HEK293 (cell line): Measurements from ENCODE around the gene TCIRG1.
A peak's percentile ranks its signal among the peaks of the same experiment; 100 is the strongest.

Source experiments
- CTCF ChIA-PET: fragments of 350-600 bp; formaldehyde crosslinking; extraction: SDS; loops from one replicate; lab custom pipeline; 2021; ENCODE audit warnings: antibody characterized with exemption; lab: Yijun Ruan, JAX
- POLR2A ChIA-PET: fragments of 300-600 bp; formaldehyde crosslinking; extraction: SDS; loops from one replicate; lab custom pipeline; 2020; ENCODE audit warnings: antibody characterized with exemption, inconsistent platforms; lab: Yijun Ruan, JAX
- H3K27ac ChIP-seq: fragments of 200-500 bp; sonication (Bioruptor generic); 2 replicates; pipeline ENCODE4 v1.5.1; 2014; ENCODE audit warnings: low read depth, low read length, control low read depth, inconsistent platforms; ENCODE audit errors: extremely low read depth
- H3K36me3 ChIP-seq, 2 experiments: fragments of 200-500 bp in 1 of 2; sonication (Bioruptor generic) in 1 of 2; 1 replicate in 1 of 2; 2 replicates in 1 of 2; pipeline ENCODE4 v1.5.1; 2014 to 2017; ENCODE audit warnings: inconsistent platforms in 2 of 2, low read length in 2 of 2; ENCODE audit not compliant: control insufficient read depth in 2 of 2, insufficient read depth in 1 of 2
- H3K4me1 ChIP-seq: fragments of 200-500 bp; sonication (Bioruptor generic); 2 replicates; pipeline ENCODE4 v1.5.1; 2014; ENCODE audit warnings: mild to moderate bottlenecking, low read length, inconsistent platforms; ENCODE audit not compliant: control insufficient read depth, insufficient read depth
- H3K4me3 ChIP-seq: 2 replicates; pipeline ENCODE4 v1.5.1; 2011; ENCODE audit warnings: low read depth, mild to moderate bottlenecking, control low read depth, low read length, moderate library complexity
- H3K9me3 ChIP-seq: fragments of 200-500 bp; sonication (Bioruptor generic); 2 replicates; pipeline ENCODE4 v1.5.1; 2014; ENCODE audit warnings: low read depth, low read length, inconsistent platforms; ENCODE audit not compliant: control insufficient read depth, insufficient read depth
- ELK4 ChIP-seq: IDR thresholded peaks from 2 replicates; pipeline ENCODE4 v1.6.1; 2011; ENCODE audit warnings: mild to moderate bottlenecking, low read depth, low read length, borderline replicate concordance
- GLIS1 ChIP-seq: fragments of 450-650 bp; formaldehyde crosslinking; IDR thresholded peaks from 2 replicates; pipeline ENCODE4 v1.5.1; 2016; ENCODE audit warnings: missing biosample characterization, missing genetic modification characterization
- KLF1 ChIP-seq: fragments of 450-650 bp; formaldehyde crosslinking; IDR thresholded peaks from 2 replicates; pipeline ENCODE4 v1.5.1; 2016; ENCODE audit warnings: missing biosample characterization, missing genetic modification characterization
- MYNN ChIP-seq: fragments of 450-650 bp; formaldehyde crosslinking; IDR thresholded peaks from 2 replicates; pipeline ENCODE4 v1.5.1; 2016; ENCODE audit warnings: missing biosample characterization, missing genetic modification characterization, borderline replicate concordance
- PATZ1 ChIP-seq: fragments of 450-650 bp; formaldehyde crosslinking; IDR thresholded peaks from 2 replicates; pipeline ENCODE4 v1.5.1; 2016; ENCODE audit warnings: missing biosample characterization, missing genetic modification characterization
- RBAK ChIP-seq: fragments of 450-650 bp; formaldehyde crosslinking; IDR thresholded peaks from 2 replicates; pipeline ENCODE4 v1.5.1; 2016; ENCODE audit warnings: missing biosample characterization, missing genetic modification characterization
- REPIN1 ChIP-seq: fragments of 450-650 bp; formaldehyde crosslinking; IDR thresholded peaks from 2 replicates; pipeline ENCODE4 v1.5.1; 2017; ENCODE audit warnings: missing biosample characterization, missing genetic modification characterization, low read depth
- SCRT2 ChIP-seq: fragments of 450-650 bp; formaldehyde crosslinking; IDR thresholded peaks from 2 replicates; pipeline ENCODE4 v1.5.1; 2016; ENCODE audit warnings: missing biosample characterization, missing genetic modification characterization
- YY1 ChIP-seq: fragments of 450-650 bp; formaldehyde crosslinking; IDR thresholded peaks from 2 replicates; pipeline ENCODE4 v1.5.1; 2018; ENCODE audit warnings: missing biosample characterization, missing genetic modification characterization
- ZBTB7A ChIP-seq: fragments of 450-650 bp; formaldehyde crosslinking; IDR thresholded peaks from 2 replicates; pipeline ENCODE4 v1.5.1; 2016; ENCODE audit warnings: low read depth, missing biosample characterization, missing genetic modification characterization
- ZEB2 ChIP-seq: fragments of 450-650 bp; formaldehyde crosslinking; IDR thresholded peaks from 2 replicates; pipeline ENCODE4 v1.5.1; 2016; ENCODE audit warnings: missing biosample characterization, missing genetic modification characterization
- ZIC2 ChIP-seq: fragments of 450-650 bp; formaldehyde crosslinking; IDR thresholded peaks from 2 replicates; pipeline ENCODE4 v1.5.1; 2016; ENCODE audit warnings: missing biosample characterization, missing genetic modification characterization
- ZNF169 ChIP-seq: fragments of 450-650 bp; formaldehyde crosslinking; IDR thresholded peaks from 2 replicates; pipeline ENCODE4 v1.5.1; 2016; ENCODE audit warnings: missing biosample characterization, missing genetic modification characterization
- ZNF2 ChIP-seq: fragments of 450-650 bp; formaldehyde crosslinking; IDR thresholded peaks from 2 replicates; pipeline ENCODE4 v1.5.1; 2016; ENCODE audit warnings: missing biosample characterization, missing genetic modification characterization
- ZNF214 ChIP-seq: fragments of 450-650 bp; formaldehyde crosslinking; IDR thresholded peaks from 2 replicates; pipeline ENCODE4 v1.5.1; 2017; ENCODE audit warnings: missing biosample characterization, mild to moderate bottlenecking, missing genetic modification characterization, borderline replicate concordance
- ZNF239 ChIP-seq: fragments of 450-650 bp; formaldehyde crosslinking; IDR thresholded peaks from 2 replicates; pipeline ENCODE4 v1.5.1; 2016; ENCODE audit warnings: missing biosample characterization, missing genetic modification characterization
- ZNF248 ChIP-seq: fragments of 450-650 bp; formaldehyde crosslinking; IDR thresholded peaks from 2 replicates; pipeline ENCODE4 v1.5.1; 2017; ENCODE audit warnings: missing biosample characterization, missing genetic modification characterization
- ZNF514 ChIP-seq: fragments of 450-650 bp; formaldehyde crosslinking; IDR thresholded peaks from 2 replicates; pipeline ENCODE4 v1.5.1; 2016; ENCODE audit warnings: missing biosample characterization, missing genetic modification characterization
- ZNF549 ChIP-seq: fragments of 450-650 bp; IDR thresholded peaks from 2 replicates; pipeline ENCODE4 v1.5.1; 2018; ENCODE audit warnings: missing biosample characterization, missing genetic modification characterization, mild to moderate bottlenecking, inconsistent platforms, moderate library complexity
- ZNF558 ChIP-seq: fragments of 450-650 bp; formaldehyde crosslinking; IDR thresholded peaks from 2 replicates; pipeline ENCODE4 v1.5.1; 2016; ENCODE audit warnings: missing biosample characterization, missing genetic modification characterization
- ZNF561 ChIP-seq: fragments of 450-650 bp; IDR thresholded peaks from 2 replicates; pipeline ENCODE4 v1.5.1; 2018; ENCODE audit warnings: missing biosample characterization, missing genetic modification characterization, borderline replicate concordance
- ZNF600 ChIP-seq: fragments of 450-650 bp; formaldehyde crosslinking; IDR thresholded peaks from 2 replicates; pipeline ENCODE4 v1.5.1; 2016; ENCODE audit warnings: missing biosample characterization, missing genetic modification characterization
- ZNF747 ChIP-seq: fragments of 450-650 bp; formaldehyde crosslinking; IDR thresholded peaks from 2 replicates; pipeline ENCODE4 v1.5.1; 2016; ENCODE audit warnings: missing biosample characterization, missing genetic modification characterization
- ZNF768 ChIP-seq: fragments of 450-650 bp; formaldehyde crosslinking; IDR thresholded peaks from 2 replicates; pipeline ENCODE4 v1.5.1; 2018; ENCODE audit warnings: missing biosample characterization, mild to moderate bottlenecking, missing genetic modification characterization
- ZNF792 ChIP-seq: fragments of 450-650 bp; formaldehyde crosslinking; IDR thresholded peaks from 2 replicates; pipeline ENCODE4 v1.5.1; 2016; ENCODE audit warnings: missing biosample characterization, missing genetic modification characterization
- ZSCAN16 ChIP-seq: fragments of 450-650 bp; formaldehyde crosslinking; IDR thresholded peaks from 2 replicates; pipeline ENCODE4 v1.5.1; 2016; ENCODE audit warnings: missing biosample characterization, missing genetic modification characterization
- ZXDB ChIP-seq: fragments of 450-650 bp; formaldehyde crosslinking; IDR thresholded peaks from 2 replicates; pipeline ENCODE4 v1.5.1; 2016; ENCODE audit warnings: missing biosample characterization, missing genetic modification characterization
- TF ChIP-seq, protein P1 (sequence below): fragments of 450-650 bp; formaldehyde crosslinking; IDR thresholded peaks from 2 replicates; pipeline ENCODE4 v1.5.1; 2016; ENCODE audit warnings: missing biosample characterization, missing genetic modification characterization, borderline replicate concordance

The TCIRG1 gene

DNA sequence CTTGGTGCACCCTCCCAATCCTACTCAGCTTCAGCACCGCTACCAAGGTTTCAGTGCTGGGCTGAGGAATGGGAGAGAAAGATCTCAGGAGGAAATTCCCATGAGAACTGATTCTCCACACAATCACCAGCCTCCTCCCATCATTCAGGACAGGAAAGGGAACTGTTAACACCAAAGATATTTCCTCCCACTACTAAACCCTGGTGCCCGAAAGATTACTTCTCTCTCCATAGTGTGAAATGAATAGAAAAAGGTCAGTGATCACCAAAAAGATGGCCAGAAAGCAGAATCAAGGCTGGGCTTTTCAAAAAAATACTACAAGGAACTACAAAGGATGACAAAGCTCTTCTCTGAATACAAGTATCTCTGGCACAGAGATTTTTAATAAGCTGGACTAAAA lies 26.1 kb downstream of the TCIRG1 start:
- POLR2A ChIA-PET, result interaction anchor here (0.6 to 0.9 kb wide), 2 partner anchors 13 to 35 kb away, joined by 4 to 5 read pairs; no protein-coding TSS in a partner anchor
- TF ChIP-seq ZBTB7A (tag by site-specific recombination), result no peak
- no peak for TF ChIP-seq ZXDB (tag by site-specific recombination)
- TF ChIP-seq ZNF549 (tag by site-specific recombination), result no peak
- TF ChIP-seq, protein P1, sequence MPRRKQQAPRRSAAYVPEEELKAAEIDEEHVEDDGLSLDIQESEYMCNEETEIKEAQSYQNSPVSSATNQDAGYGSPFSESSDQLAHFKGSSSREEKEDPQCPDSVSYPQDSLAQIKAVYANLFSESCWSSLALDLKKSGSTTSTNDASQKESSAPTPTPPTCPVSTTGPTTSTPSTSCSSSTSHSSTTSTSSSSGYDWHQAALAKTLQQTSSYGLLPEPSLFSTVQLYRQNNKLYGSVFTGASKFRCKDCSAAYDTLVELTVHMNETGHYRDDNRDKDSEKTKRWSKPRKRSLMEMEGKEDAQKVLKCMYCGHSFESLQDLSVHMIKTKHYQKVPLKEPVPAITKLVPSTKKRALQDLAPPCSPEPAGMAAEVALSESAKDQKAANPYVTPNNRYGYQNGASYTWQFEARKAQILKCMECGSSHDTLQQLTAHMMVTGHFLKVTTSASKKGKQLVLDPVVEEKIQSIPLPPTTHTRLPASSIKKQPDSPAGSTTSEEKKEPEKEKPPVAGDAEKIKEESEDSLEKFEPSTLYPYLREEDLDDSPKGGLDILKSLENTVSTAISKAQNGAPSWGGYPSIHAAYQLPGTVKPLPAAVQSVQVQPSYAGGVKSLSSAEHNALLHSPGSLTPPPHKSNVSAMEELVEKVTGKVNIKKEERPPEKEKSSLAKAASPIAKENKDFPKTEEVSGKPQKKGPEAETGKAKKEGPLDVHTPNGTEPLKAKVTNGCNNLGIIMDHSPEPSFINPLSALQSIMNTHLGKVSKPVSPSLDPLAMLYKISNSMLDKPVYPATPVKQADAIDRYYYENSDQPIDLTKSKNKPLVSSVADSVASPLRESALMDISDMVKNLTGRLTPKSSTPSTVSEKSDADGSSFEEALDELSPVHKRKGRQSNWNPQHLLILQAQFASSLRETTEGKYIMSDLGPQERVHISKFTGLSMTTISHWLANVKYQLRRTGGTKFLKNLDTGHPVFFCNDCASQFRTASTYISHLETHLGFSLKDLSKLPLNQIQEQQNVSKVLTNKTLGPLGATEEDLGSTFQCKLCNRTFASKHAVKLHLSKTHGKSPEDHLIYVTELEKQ (tag by site-specific recombination), result no peak
- TF ChIP-seq ZNF239 (tag by site-specific recombination), result no peak
- TF ChIP-seq MYNN (tag by site-specific recombination), result no peak
- no peak for TF ChIP-seq ZIC2
- TF ChIP-seq ZNF169 (tag by site-specific recombination), result no peak
- TF ChIP-seq ZNF561, result no peak
- TF ChIP-seq ZNF768 (tag by site-specific recombination), result no peak
- no peak for TF ChIP-seq PATZ1
- TF ChIP-seq ZEB2 (tag by site-specific recombination), result no peak
- no peak for TF ChIP-seq ZNF600 (tag by site-specific recombination)
- TF ChIP-seq ZNF248 (tag by site-specific recombination), result no peak
- TF ChIP-seq REPIN1 (tag by site-specific recombination), result no peak
- Histone ChIP-seq H3K9me3 (no peaks in the 10 kb centered on the region), H3K4me1 (no peaks in the 10 kb centered on the region), H3K4me3 (no peak overlapping the region), H3K27ac (no peak overlapping the region), H3K36me3 (peaks cover 4 to 92% of the 10 kb centered on the region in 2 experiments; a peak in 2 of 3 replicates)
- CTCF ChIA-PET, result interaction anchor here (1.2 kb wide), 1 partner anchor 18 kb away, joined by 6 read pairs; no protein-coding TSS in a partner anchor

- Histone ChIP-seq H3K4me1 (no peaks in the 10 kb centered on the region), H3K9me3 (no peaks in the 10 kb centered on the region), H3K4me3 (no peak overlapping the region), H3K27ac (no peak overlapping the region), H3K36me3 (peaks cover 4 to 95% of the 10 kb centered on the region in 2 experiments; a peak in 2 of 3 replicates)
- ChIA-PET CTCF (no interaction called here), POLR2A (no interaction called here)
- TF ChIP-seq SCRT2 (tag by site-specific recombination) (peak; percentile 70), ZNF792 (tag by site-specific recombination) (no peak)
These were observed 27.0 kb downstream of the TCIRG1 start for GRCh38 chr11:68065841-68066240.

GRCh38 chr11:68066742-68067141 lies 27.9 kb downstream of the TCIRG1 start:
- no peaks in the 10 kb centered on the region for H3K4me1 ChIP-seq
- no peak overlapping the region for H3K27ac ChIP-seq
- POLR2A ChIA-PET, result no interaction called here
- H3K4me3 ChIP-seq, result no peak overlapping the region
- peak; percentile 29; the same call in 1 of the 2 replicates for TF ChIP-seq ZIC2
- no peak for TF ChIP-seq ELK4
- TF ChIP-seq GLIS1 (tag by site-specific recombination), result peak; percentile 51
- TF ChIP-seq ZNF2 (tag by site-specific recombination), result no peak
- TF ChIP-seq YY1, result no peak
- TF ChIP-seq ZNF214 (tag by site-specific recombination), result no peak
- no peak for TF ChIP-seq ZNF514 (tag by site-specific recombination)
- no peak for TF ChIP-seq ZXDB (tag by site-specific recombination)
- no peak for TF ChIP-seq ZNF747
- no peak for TF ChIP-seq KLF1 (tag by site-specific recombination)
- no peak for TF ChIP-seq ZNF558 (tag by site-specific recombination)
- TF ChIP-seq ZNF792 (tag by site-specific recombination), result no peak
- no peak for TF ChIP-seq ZSCAN16 (tag by site-specific recombination)
- TF ChIP-seq RBAK (tag by site-specific recombination), result no peak
- TF ChIP-seq, all 188 proteins: peak for 2
- H3K36me3 ChIP-seq, result peaks cover 4 to 97% of the 10 kb centered on the region in 2 experiments; a peak in 2 of 3 replicates
- H3K9me3 ChIP-seq, result no peaks in the 10 kb centered on the region
- CTCF ChIA-PET, result interaction anchor here (1.2 kb wide), 1 partner anchor 138 kb away, joined by 3 read pairs; no protein-coding TSS in a partner anchor
